WTC11 (cell line): ENCODE measurements around the gene INO80E.

Source experiments
- FOXJ3 ChIP-seq: sonication (generic); formaldehyde crosslinking; IDR thresholded peaks from 2 replicates; pipeline ENCODE4 v1.9.0; 2021; ENCODE audit warnings: missing genetic modification reagents, mild to moderate bottlenecking, borderline replicate concordance
- GABPB1 ChIP-seq: sonication (generic); formaldehyde crosslinking; IDR thresholded peaks from 2 replicates; pipeline ENCODE4 v1.8.1; 2023; ENCODE audit warnings: mild to moderate bottlenecking, missing genetic modification reagents
- JUN ChIP-seq: sonication (generic); formaldehyde crosslinking; IDR thresholded peaks from 2 replicates; pipeline ENCODE4 v1.8.0; 2023; ENCODE audit warnings: mild to moderate bottlenecking, missing genetic modification reagents
- RELA ChIP-seq: sonication (generic); formaldehyde crosslinking; IDR thresholded peaks from 2 replicates; pipeline ENCODE4 v1.8.1; 2022; ENCODE audit warnings: missing genetic modification reagents, mild to moderate bottlenecking, borderline replicate concordance
- SMAD4 ChIP-seq: sonication (generic); formaldehyde crosslinking; IDR thresholded peaks from 2 replicates; pipeline ENCODE4 v1.8.0; 2022; ENCODE audit warnings: mild to moderate bottlenecking, missing genetic modification reagents
- TEAD4 ChIP-seq: sonication (generic); formaldehyde crosslinking; IDR thresholded peaks from 2 replicates; pipeline ENCODE4 v1.8.0; 2022; ENCODE audit warnings: mild to moderate bottlenecking, missing genetic modification reagents
- ZNF317 ChIP-seq: sonication (generic); formaldehyde crosslinking; IDR thresholded peaks from 2 replicates; pipeline ENCODE4 v1.8.1; 2023; ENCODE audit warnings: low read depth, mild to moderate bottlenecking, moderate library complexity, missing genetic modification reagents, borderline replicate concordance
- TF ChIP-seq, protein P1 (sequence below): fragments of 200-600 bp; IDR thresholded peaks from 2 replicates; pipeline ENCODE4 v1.8.0; 2022; ENCODE audit warnings: antibody characterized with exemption
- TF ChIP-seq, protein P2 (sequence below): sonication (generic); formaldehyde crosslinking; IDR thresholded peaks from 2 replicates; pipeline ENCODE4 v1.8.1; 2023; ENCODE audit warnings: mild to moderate bottlenecking, missing genetic modification reagents, borderline replicate concordance

DNA sequence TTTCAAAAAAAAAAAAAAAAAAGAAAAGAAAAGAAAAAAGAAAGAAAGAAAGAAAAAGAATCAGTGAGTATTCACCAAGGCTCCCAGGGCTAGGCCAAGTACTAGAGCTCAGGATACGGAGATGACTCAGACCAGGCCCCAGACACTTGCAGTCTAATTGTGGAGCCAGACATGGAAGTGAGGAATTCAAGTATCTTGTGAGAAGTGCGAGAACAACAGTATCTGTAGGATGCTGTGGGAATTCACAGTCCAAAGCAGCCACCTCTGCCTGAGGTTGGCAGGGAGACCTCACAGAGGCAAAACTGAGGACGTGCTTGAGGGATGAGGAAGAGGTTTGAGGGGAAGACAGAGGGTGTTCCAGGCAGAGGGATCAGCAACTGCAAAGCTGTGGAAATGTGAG, 55.5 kb downstream of the INO80E start:
- no peak for TF ChIP-seq ZNF317 (CRISPR knock-in tag)
- TF ChIP-seq, protein P1, sequence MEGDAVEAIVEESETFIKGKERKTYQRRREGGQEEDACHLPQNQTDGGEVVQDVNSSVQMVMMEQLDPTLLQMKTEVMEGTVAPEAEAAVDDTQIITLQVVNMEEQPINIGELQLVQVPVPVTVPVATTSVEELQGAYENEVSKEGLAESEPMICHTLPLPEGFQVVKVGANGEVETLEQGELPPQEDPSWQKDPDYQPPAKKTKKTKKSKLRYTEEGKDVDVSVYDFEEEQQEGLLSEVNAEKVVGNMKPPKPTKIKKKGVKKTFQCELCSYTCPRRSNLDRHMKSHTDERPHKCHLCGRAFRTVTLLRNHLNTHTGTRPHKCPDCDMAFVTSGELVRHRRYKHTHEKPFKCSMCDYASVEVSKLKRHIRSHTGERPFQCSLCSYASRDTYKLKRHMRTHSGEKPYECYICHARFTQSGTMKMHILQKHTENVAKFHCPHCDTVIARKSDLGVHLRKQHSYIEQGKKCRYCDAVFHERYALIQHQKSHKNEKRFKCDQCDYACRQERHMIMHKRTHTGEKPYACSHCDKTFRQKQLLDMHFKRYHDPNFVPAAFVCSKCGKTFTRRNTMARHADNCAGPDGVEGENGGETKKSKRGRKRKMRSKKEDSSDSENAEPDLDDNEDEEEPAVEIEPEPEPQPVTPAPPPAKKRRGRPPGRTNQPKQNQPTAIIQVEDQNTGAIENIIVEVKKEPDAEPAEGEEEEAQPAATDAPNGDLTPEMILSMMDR: no peak
- no peak for TF ChIP-seq SMAD4
- no peak for TF ChIP-seq FOXJ3 (CRISPR knock-in tag)
- TF ChIP-seq TEAD4 (CRISPR knock-in tag): no peak
- TF ChIP-seq JUN (CRISPR knock-in tag): no peak
- no peak for TF ChIP-seq GABPB1 (CRISPR knock-in tag)
- no peak for TF ChIP-seq RELA (CRISPR knock-in tag)
- TF ChIP-seq, protein P2, sequence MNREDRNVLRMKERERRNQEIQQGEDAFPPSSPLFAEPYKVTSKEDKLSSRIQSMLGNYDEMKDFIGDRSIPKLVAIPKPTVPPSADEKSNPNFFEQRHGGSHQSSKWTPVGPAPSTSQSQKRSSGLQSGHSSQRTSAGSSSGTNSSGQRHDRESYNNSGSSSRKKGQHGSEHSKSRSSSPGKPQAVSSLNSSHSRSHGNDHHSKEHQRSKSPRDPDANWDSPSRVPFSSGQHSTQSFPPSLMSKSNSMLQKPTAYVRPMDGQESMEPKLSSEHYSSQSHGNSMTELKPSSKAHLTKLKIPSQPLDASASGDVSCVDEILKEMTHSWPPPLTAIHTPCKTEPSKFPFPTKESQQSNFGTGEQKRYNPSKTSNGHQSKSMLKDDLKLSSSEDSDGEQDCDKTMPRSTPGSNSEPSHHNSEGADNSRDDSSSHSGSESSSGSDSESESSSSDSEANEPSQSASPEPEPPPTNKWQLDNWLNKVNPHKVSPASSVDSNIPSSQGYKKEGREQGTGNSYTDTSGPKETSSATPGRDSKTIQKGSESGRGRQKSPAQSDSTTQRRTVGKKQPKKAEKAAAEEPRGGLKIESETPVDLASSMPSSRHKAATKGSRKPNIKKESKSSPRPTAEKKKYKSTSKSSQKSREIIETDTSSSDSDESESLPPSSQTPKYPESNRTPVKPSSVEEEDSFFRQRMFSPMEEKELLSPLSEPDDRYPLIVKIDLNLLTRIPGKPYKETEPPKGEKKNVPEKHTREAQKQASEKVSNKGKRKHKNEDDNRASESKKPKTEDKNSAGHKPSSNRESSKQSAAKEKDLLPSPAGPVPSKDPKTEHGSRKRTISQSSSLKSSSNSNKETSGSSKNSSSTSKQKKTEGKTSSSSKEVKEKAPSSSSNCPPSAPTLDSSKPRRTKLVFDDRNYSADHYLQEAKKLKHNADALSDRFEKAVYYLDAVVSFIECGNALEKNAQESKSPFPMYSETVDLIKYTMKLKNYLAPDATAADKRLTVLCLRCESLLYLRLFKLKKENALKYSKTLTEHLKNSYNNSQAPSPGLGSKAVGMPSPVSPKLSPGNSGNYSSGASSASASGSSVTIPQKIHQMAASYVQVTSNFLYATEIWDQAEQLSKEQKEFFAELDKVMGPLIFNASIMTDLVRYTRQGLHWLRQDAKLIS (CRISPR knock-in tag): no peak
